CD4-positive, alpha-beta T cell (primary cell): ENCODE data around the gene KRTAP10-8. TPM values are rescaled to one million over a fixed set of nuclear protein-coding genes. Genes with fewer than 3 reads are reported as not detected.

ENCODE experiments used
- ATAC-seq: fragments of 200-7000 bp; cut with Tn5 transposase; one replicate; pipeline ENCODE4 v1.10.0; 2022; ENCODE audit warnings: mild to moderate bottlenecking; ENCODE audit not compliant: poor library complexity
- CTCF ChIA-PET: fragments of 350-600 bp; sonication (Branson Sonifier 250); formaldehyde crosslinking; loops from one replicate; lab custom pipeline; 2021; ENCODE audit warnings: antibody characterized with exemption, inconsistent platforms; lab: Charles Lee
- POLR2A ChIA-PET: fragments of 350-600 bp; sonication (Branson Sonifier 250); formaldehyde crosslinking; loops from one replicate; lab custom pipeline; 2021; ENCODE audit warnings: antibody characterized with exemption, inconsistent platforms; lab: Charles Lee
- DNase-seq, 14 experiments: peaks; one replicate each; pipeline ENCODE4 v3.0.0-alpha.2; 2013 to 2020; ENCODE audit warnings: mixed read lengths in 2 of 14
- H3K27ac ChIP-seq, 2 donors: one replicate each; pipeline versions ENCODE4 v1.5.1 to v1.7.0; 2013; ENCODE audit warnings: low read length in 2 of 2, low read depth in 1 of 2, mild to moderate bottlenecking in 1 of 2
- H3K27me3 ChIP-seq, 2 experiments: 1 replicate in 1 of 2; 2 replicates in 1 of 2; pipeline versions ENCODE4 v1.6.1 to v1.7.0; 2013; ENCODE audit warnings: low read length in 2 of 2, control low read depth in 1 of 2, mild to moderate bottlenecking in 1 of 2, moderate library complexity in 1 of 2; ENCODE audit not compliant: insufficient read depth in 2 of 2, control insufficient read depth in 1 of 2
- H3K36me3 ChIP-seq: one replicate; pipeline ENCODE4 v1.6.1; 2013; ENCODE audit warnings: low read length, control low read depth; ENCODE audit not compliant: insufficient read depth
- H3K4me1 ChIP-seq: one replicate; pipeline ENCODE4 v1.6.1; 2013; ENCODE audit warnings: low read length, control low read depth; ENCODE audit not compliant: insufficient read depth
- H3K4me3 ChIP-seq: one replicate; pipeline ENCODE4 v1.5.1; 2013; ENCODE audit warnings: mild to moderate bottlenecking, low read length, moderate library complexity
- H3K9me3 ChIP-seq, 2 experiments: 1 replicate in 1 of 2; 2 replicates in 1 of 2; pipeline versions ENCODE4 v1.6.1 to v1.7.0; 2013; ENCODE audit warnings: low read length in 2 of 2, mild to moderate bottlenecking in 2 of 2, control low read depth in 1 of 2, moderate library complexity in 1 of 2; ENCODE audit not compliant: control insufficient read depth in 1 of 2, insufficient read depth in 1 of 2
- H3K27ac Mint-ChIP-seq: one replicate; pipeline ENCODE4 v1.8.0; 2020; ENCODE audit warnings: mixed read lengths
- H3K27me3 Mint-ChIP-seq: one replicate; pipeline ENCODE4 v1.8.0; 2021; ENCODE audit warnings: mixed read lengths
- H3K36me3 Mint-ChIP-seq: one replicate; pipeline ENCODE4 v1.8.0; 2021; ENCODE audit warnings: low read depth, mixed read lengths
- H3K4me1 Mint-ChIP-seq: one replicate; pipeline ENCODE4 v1.8.0; 2021; ENCODE audit warnings: low read depth, mixed read lengths
- H3K4me3 Mint-ChIP-seq: one replicate; pipeline ENCODE4 v1.8.0; 2020; ENCODE audit warnings: mild to moderate bottlenecking, mixed read lengths
- H3K9me3 Mint-ChIP-seq: one replicate; pipeline ENCODE4 v1.8.0; 2020; ENCODE audit warnings: mixed read lengths
- CTCF ChIP-seq: fragments of 200-600 bp; IDR thresholded peaks from one replicate; pipeline ENCODE4 v1.8.0; 2022; ENCODE audit warnings: antibody characterized with exemption, mild to moderate bottlenecking
- intact Hi-C, 2 experiments: fragments of 100-400 bp; cut with DNase I in 1 of 2; cut with micrococcal nuclease in 1 of 2; formaldehyde crosslinking; loops; one replicate each; pipeline versions ENCODE4 v1.15.1 to v1.9.0; 2023 to 2025; cut with DNase I, micrococcal nuclease
- total RNA-seq, 174 experiments: library from RNA in 2 of 174; stranded (reverse) in 2 of 174; gene quantifications; one replicate each; pipeline ENCODE4 v1.2.3 and lab custom pipeline; 2021 to 2026

Gene KRTAP10-8
- total RNA-seq, 2 experiments from 2014 or later, result not detected

- TF ChIP-seq CTCF, result no peak
- no peak for DNase-seq
- Histone ChIP-seq H3K27me3 (no peaks in the 10 kb centered on the region), H3K4me3 (no peak overlapping the region), H3K9me3 (peaks cover 22 to 26% of the 10 kb centered on the region in 2 experiments), H3K4me1 (peaks cover 10% of the 10 kb centered on the region), H3K36me3 (no peaks in the 10 kb centered on the region), H3K27ac (no peak overlapping the region)
- ChIA-PET CTCF (no interaction called here), POLR2A (no interaction called here)
- no peak for ATAC-seq
- H3K4me1 Mint-ChIP-seq, result peaks cover 13% of the 10 kb centered on the region
- peaks cover 7% of the 10 kb centered on the region for H3K9me3 Mint-ChIP-seq
- H3K36me3 Mint-ChIP-seq, result no peaks in the 10 kb centered on the region
- intact Hi-C loops, result loop anchor here in 1 of 2 experiments (10.0 kb wide), 1 partner anchor 67 kb away; the partner anchor contains the start of gene KRTAP10-1
- H3K27me3 Mint-ChIP-seq, result peaks cover 1% of the 10 kb centered on the region
- no peak overlapping the region for H3K27ac Mint-ChIP-seq
- H3K4me3 Mint-ChIP-seq, result no peak overlapping the region
These were observed 328 bp upstream of the KRTAP10-8 start for GRCh38 chr21:44611551-44611950.

GRCh38 chr21:44612669-44613229 lies 870 bp downstream of the KRTAP10-8 start:
- intact Hi-C loops, result loop anchor here in 1 of 2 experiments (10.0 kb wide), 1 partner anchor 68 kb away; the partner anchor contains the start of gene KRTAP10-1
- Histone ChIP-seq H3K27me3 (no peaks in the 10 kb centered on the region), H3K36me3 (no peaks in the 10 kb centered on the region), H3K9me3 (peaks cover 26 to 27% of the 10 kb centered on the region in 2 experiments), H3K4me3 (no peak overlapping the region), H3K27ac (no peak overlapping the region), H3K4me1 (peaks cover 22% of the 10 kb centered on the region)
- ATAC-seq, result no peak
- POLR2A ChIA-PET, result interaction anchor here (0.6 kb wide), 1 partner anchor 83 kb away, joined by 3 read pairs; no protein-coding TSS in a partner anchor
- CTCF ChIA-PET, result no interaction called here
- no peaks in the 10 kb centered on the region for H3K27me3 Mint-ChIP-seq
- no peak overlapping the region for H3K27ac Mint-ChIP-seq
- peaks cover 22% of the 10 kb centered on the region for H3K4me1 Mint-ChIP-seq
- no peak overlapping the region for H3K4me3 Mint-ChIP-seq
- no peak for DNase-seq
- TF ChIP-seq CTCF, result no peak
- H3K36me3 Mint-ChIP-seq, result no peaks in the 10 kb centered on the region
- peaks cover 7% of the 10 kb centered on the region for H3K9me3 Mint-ChIP-seq

GRCh38 chr21:44613386-44614155 lies 1.7 kb downstream of the KRTAP10-8 start:
- Histone ChIP-seq H3K4me1 (peaks cover 31% of the 10 kb centered on the region), H3K4me3 (no peak overlapping the region), H3K36me3 (no peaks in the 10 kb centered on the region), H3K9me3 (peaks cover 26 to 27% of the 10 kb centered on the region in 2 experiments), H3K27ac (no peak overlapping the region), H3K27me3 (no peaks in the 10 kb centered on the region)
- Mint-ChIP-seq H3K4me3 (no peak overlapping the region), H3K4me1 (peaks cover 30% of the 10 kb centered on the region), H3K36me3 (peaks cover 1% of the 10 kb centered on the region), H3K9me3 (peaks cover 7% of the 10 kb centered on the region), H3K27me3 (no peaks in the 10 kb centered on the region), H3K27ac (no peak overlapping the region)
- no peak for TF ChIP-seq CTCF
- no peak for DNase-seq
- no peak for ATAC-seq
- POLR2A ChIA-PET, result interaction anchor here (0.6 kb wide), 1 partner anchor 83 kb away, joined by 3 read pairs; no protein-coding TSS in a partner anchor
- intact Hi-C loops, result loop anchor here in 1 of 2 experiments (10.0 kb wide), 1 partner anchor 69 kb away; the partner anchor contains the start of gene KRTAP10-1
- CTCF ChIA-PET, result no interaction called here
